Esophagus squamous epithelium (tissue), 5 donors: Measurements from ENCODE around the gene CMPK1. TPM values are rescaled to one million over a fixed set of nuclear protein-coding genes. Genes with fewer than 3 reads are reported as not detected.
A peak's percentile ranks its signal among the peaks of the same experiment; 100 is the strongest.
"Not testable (repeated sequence)": the region's sequence is repeated elsewhere in the genome, so short reads cannot be mapped to it uniquely, and the experiment has no call there.

ENCODE experiments used
- DNase-seq: peaks from one replicate; lab custom pipeline; 2025; lab: John Stamatoyannopoulos, UW
- H3K27ac ChIP-seq, 4 donors: fragments of 200-600 bp; sonication (generic); one replicate each; pipeline ENCODE4 v1.5.1; 2016 to 2019; ENCODE audit warnings: mild to moderate bottlenecking in 1 of 4
- H3K27me3 ChIP-seq, 4 donors: fragments of 200-600 bp; sonication (generic); 1 replicate in 3 of 4; 2 replicates in 1 of 4; pipeline versions ENCODE4 v1.5.1 to v1.6.0; 2017 to 2021; ENCODE audit warnings: antibody characterized with exemption in 1 of 4
- H3K36me3 ChIP-seq, 3 donors: fragments of 200-600 bp; sonication (generic); one replicate each; pipeline ENCODE4 v1.5.1; 2016 to 2019
- H3K4me1 ChIP-seq, 3 donors: fragments of 200-600 bp; sonication (generic); one replicate each; pipeline ENCODE4 v1.5.1; 2017 to 2019
- H3K4me3 ChIP-seq, 4 donors: fragments of 200-600 bp; sonication (generic); 1 replicate in 3 of 4; 2 replicates in 1 of 4; pipeline ENCODE4 v1.5.1; 2016 to 2019; ENCODE audit warnings: mild to moderate bottlenecking in 2 of 4, moderate library complexity in 1 of 4
- H3K9me3 ChIP-seq, 3 donors: fragments of 200-600 bp; sonication (generic); one replicate each; pipeline ENCODE4 v1.5.1; 2016 to 2019
- POLR2A ChIP-seq, 4 donors: fragments of 450-650 bp; IDR thresholded peaks; one replicate each; pipeline ENCODE4 v1.6.1; 2017; ENCODE audit warnings: antibody characterized with exemption in 4 of 4, mild to moderate bottlenecking in 4 of 4, moderate library complexity in 3 of 4
- WGBS, 2 donors: methylation state at CpG; one replicate each; pipeline ENCODE4 v1.1.5; 2018; 5-methylcytosine and 5-hydroxymethylcytosine counted together
- intact Hi-C: fragments of 100-400 bp; cut with DNase I; formaldehyde crosslinking; loops from one replicate; pipeline ENCODE4 v1.15.0; 2022
- total RNA-seq, 4 donors: library from RNA; depleted of rRNA; stranded (reverse); fragments of >200 nt; gene quantifications; one replicate each; pipeline ENCODE4 v1.1.0, GENCODE V29; 2016
- TF ChIP-seq, protein P1 (sequence below), 6 experiments: fragments of 450-650 bp in 4 of 6; fragments of 200-600 bp in 2 of 6; sonication (generic) in 2 of 6; IDR thresholded peaks; one replicate each; pipeline ENCODE4 v1.5.1; 2016 to 2019; ENCODE audit warnings: antibody characterized with exemption in 6 of 6, mild to moderate bottlenecking in 4 of 6, moderate library complexity in 4 of 6
- donor health status: DM: yes; HTN: yes; CAD: no.

Gene CMPK1
- total RNA-seq, 4 donors from 2014 or later, result 124 to 177 (median 133) TPM

DNA sequence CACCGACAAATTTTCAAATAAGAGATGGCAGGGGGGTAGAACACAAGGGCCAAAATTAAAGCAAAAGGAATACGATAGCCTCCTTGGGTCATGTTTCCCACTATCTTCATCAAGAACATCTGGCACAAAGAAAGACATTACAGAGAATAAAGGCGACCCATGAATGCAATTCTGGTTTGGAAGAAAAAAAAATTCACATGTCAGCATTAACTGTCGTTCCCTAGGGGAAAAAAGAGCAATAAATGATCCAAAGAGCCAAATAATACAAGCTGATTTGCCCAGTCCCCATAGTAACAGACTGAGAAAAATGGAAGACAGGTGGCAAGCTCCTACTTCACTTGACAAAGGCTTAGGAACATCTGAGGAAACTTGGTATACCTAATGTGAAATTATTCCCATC is 24.2 kb upstream of the CMPK1 start:
- TF ChIP-seq, protein P1, sequence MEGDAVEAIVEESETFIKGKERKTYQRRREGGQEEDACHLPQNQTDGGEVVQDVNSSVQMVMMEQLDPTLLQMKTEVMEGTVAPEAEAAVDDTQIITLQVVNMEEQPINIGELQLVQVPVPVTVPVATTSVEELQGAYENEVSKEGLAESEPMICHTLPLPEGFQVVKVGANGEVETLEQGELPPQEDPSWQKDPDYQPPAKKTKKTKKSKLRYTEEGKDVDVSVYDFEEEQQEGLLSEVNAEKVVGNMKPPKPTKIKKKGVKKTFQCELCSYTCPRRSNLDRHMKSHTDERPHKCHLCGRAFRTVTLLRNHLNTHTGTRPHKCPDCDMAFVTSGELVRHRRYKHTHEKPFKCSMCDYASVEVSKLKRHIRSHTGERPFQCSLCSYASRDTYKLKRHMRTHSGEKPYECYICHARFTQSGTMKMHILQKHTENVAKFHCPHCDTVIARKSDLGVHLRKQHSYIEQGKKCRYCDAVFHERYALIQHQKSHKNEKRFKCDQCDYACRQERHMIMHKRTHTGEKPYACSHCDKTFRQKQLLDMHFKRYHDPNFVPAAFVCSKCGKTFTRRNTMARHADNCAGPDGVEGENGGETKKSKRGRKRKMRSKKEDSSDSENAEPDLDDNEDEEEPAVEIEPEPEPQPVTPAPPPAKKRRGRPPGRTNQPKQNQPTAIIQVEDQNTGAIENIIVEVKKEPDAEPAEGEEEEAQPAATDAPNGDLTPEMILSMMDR (IDR thresholded peaks at IDR 0.05), result no peak
- TF ChIP-seq POLR2A (IDR thresholded peaks at IDR 0.05), result no peak
- 83 to 88% methylated on average over 4 of the region's 4 CpGs for WGBS, 2 donors
- no peak overlapping the region for H3K27ac ChIP-seq
- H3K4me3 ChIP-seq, result no peak overlapping the region
- intact Hi-C loops, result no loop called here
- H3K27me3 ChIP-seq, result no peaks in the 10 kb centered on the region
- DNase-seq, result no peak
- H3K4me1 ChIP-seq, result peaks cover 0 to 12% (median 10%) of the 10 kb centered on the region in 3 donors
- H3K9me3 ChIP-seq, result no peaks in the 10 kb centered on the region
- peaks cover 0 to 15% (median 0%) of the 10 kb centered on the region in 3 donors for H3K36me3 ChIP-seq

DNA sequence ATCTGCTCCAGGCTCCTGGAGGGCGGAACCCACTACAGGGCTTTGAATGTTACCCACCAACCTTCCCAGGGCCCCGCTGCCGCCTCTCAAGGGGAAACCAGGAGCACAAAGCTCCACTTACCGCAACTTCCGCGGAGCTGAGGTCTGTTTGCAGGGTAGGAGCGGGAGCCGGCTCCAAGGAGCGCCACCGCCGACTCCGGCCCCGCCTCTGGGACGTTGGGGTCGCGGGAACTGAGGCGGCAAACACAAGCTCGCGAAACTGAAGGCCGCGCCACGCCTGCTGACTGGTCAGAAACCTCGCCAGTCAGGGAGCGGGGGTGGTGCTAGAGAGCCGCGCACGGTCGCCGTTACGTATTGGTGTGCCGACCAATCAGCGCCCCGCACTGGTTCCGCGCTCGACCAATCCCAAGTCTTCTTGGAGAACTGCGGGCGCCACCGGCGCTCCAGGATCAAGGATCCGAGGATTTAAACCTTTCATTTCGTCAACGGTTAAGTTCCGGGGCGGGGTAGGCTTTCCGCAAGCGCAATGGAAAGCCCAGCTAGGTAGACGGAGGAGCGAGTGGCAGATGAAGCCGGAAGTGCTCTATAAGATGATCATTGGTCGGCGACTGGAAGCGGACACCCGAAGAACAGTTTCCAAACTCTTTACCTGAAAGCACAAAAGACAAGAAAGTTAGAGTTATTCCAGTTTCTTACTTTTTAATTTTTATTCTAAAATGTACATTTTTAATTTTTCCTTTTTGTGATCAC is 19.5 kb upstream of the CMPK1 start, which contains the start of gene STIL:
STIL (minus strand) TSS at position 233 of the 750 bp plus-strand sequence. CDS start 3,828 bp downstream, outside the sequence.
- 0 to 2% methylated on average over 25 to 34 of the region's 54 CpGs for WGBS, 2 donors
- intact Hi-C loops, result no loop called here
- H3K27ac ChIP-seq, result peak within 1 kb of the TSS; percentile 84 to 92 (median 88)
- peaks cover 0 to 12% (median 10%) of the 10 kb centered on the region in 3 donors for H3K4me1 ChIP-seq
- TF ChIP-seq, protein P1 (IDR thresholded peaks at IDR 0.05), result peak in 1 of 6 experiments; percentile 5
- TF ChIP-seq POLR2A (IDR thresholded peaks at IDR 0.05), result peak in 2 of 4 donors; percentile 38 to 40
- peaks cover 0 to 8% (median 0%) of the 10 kb centered on the region in 3 donors for H3K36me3 ChIP-seq
- H3K4me3 ChIP-seq, result peak within 1 kb of the TSS; percentile 60 to 87 (median 76)
- peak; percentile 88 for DNase-seq
- no peaks in the 10 kb centered on the region for H3K27me3 ChIP-seq
- H3K9me3 ChIP-seq, result no peaks in the 10 kb centered on the region

DNA sequence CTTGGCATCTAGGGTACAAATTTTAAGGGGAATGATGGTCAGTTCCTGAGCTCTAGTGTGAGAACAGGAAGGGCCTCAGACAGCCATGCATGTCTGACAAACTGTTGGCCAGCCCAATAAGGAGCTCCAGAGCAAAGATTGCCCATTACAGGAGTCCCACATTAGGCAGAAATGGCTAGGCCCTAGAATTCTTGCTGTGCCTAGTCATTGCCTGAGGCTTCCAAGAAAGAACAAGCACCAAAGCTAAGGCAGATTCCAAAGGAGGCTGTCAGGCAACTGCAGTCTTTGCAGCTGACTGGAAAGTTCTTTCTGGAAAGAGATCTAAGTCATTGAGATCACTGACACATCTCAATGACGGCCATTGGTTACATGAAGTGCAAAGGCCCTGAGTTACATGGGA is 15.7 kb upstream of the CMPK1 start:
- Histone ChIP-seq H3K36me3 (no peaks in the 10 kb centered on the region), H3K27me3 (no peaks in the 10 kb centered on the region), H3K4me3 (no peak overlapping the region), H3K9me3 (no peaks in the 10 kb centered on the region), H3K27ac (no peak overlapping the region), H3K4me1 (peaks cover 0 to 17% (median 10%) of the 10 kb centered on the region in 3 donors)
- 71 to 88% methylated on average over 1 of the region's 1 CpG for WGBS, 2 donors
- DNase-seq, result no peak
- TF ChIP-seq, protein P1 (IDR thresholded peaks at IDR 0.05), result no peak
- no peak for TF ChIP-seq POLR2A (IDR thresholded peaks at IDR 0.05)
- intact Hi-C loops, result no loop called here

DNA sequence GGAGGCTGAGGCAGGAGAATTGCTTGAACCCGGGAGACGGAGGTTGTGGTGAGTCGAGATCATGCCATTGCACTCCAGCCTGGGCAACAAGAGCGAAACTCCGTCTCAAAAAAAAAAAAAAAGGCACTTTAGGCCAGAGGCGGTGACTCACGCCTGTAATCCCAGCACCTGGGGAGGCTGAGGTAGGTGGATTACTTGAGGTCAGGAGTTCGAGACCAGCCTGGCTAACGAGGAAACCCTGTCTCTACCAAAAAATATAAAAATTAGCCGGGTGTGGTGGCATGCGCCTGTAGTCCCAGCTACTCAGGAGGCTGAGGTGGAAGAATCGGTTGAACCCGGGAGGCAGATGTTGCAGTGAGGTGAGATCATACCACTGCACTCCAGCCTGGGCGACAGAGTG is 13.6 kb upstream of the CMPK1 start:
- H3K9me3 ChIP-seq, intact Hi-C loops, H3K27ac ChIP-seq, DNase-seq, H3K27me3 ChIP-seq, H3K4me3 ChIP-seq, H3K36me3 ChIP-seq: not testable (repeated sequence)
- WGBS, 2 donors, result 79 to 86% methylated on average over 11 to 14 of the region's 14 CpGs
- H3K4me1 ChIP-seq, result peaks cover 3 to 28% (median 5%) of the 10 kb centered on the region in 3 donors

DNA sequence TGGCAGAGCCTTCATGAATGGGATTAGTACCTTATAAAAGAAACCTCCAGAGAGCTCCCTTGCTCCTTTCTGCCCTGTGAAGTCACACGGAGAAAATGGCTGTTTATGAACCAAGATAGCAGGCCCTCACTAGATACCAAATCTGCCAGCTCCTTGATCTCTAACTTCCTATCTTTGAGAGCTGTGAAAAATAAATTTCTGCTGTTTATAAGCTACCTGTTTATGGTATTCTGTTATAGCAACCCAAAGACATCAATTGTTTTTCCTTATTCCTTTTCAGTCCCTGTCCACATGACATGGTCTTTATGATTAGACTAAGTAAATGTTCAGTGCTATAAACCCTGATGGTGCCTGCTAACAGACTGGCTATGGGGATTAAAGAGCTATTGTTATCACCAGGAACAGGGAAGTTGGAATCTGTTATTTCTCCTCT is 10.0 kb upstream of the CMPK1 start:
- intact Hi-C loops, result no loop called here
- H3K27ac ChIP-seq, result peak overlapping the region; percentile 31 to 90 (median 50)
- no peak for DNase-seq
- H3K4me1 ChIP-seq, result peaks cover 3 to 52% (median 5%) of the 10 kb centered on the region in 3 donors
- TF ChIP-seq, protein P1 (IDR thresholded peaks at IDR 0.05), result no peak
- TF ChIP-seq POLR2A (IDR thresholded peaks at IDR 0.05), result no peak
- WGBS, 2 donors, result 22 to 31% methylated on average over 1 of the region's 1 CpG
- H3K9me3 ChIP-seq, result no peaks in the 10 kb centered on the region
- no peaks in the 10 kb centered on the region for H3K36me3 ChIP-seq
- H3K27me3 ChIP-seq, result no peaks in the 10 kb centered on the region
- no peak overlapping the region for H3K4me3 ChIP-seq
